Stomach (tissue), 9 donors: Measurements from ENCODE around the gene P2RY13. TPM values are rescaled to one million over a fixed set of nuclear protein-coding genes. Genes with fewer than 3 reads are reported as not detected.

Experiments used
- DNase-seq, 2 donors: peaks; one replicate each; pipeline versions ENCODE4 v3.0.0 to v3.0.0-alpha.2; 2013 to 2019
- H3K27ac ChIP-seq, 5 donors: fragments of 200-600 bp in 4 of 5; sonication (generic) in 4 of 5; one replicate each; pipeline ENCODE4 v1.5.1; 2013 to 2019; ENCODE audit warnings: mild to moderate bottlenecking in 1 of 5, moderate library complexity in 1 of 5
- H3K27me3 ChIP-seq, 3 donors: fragments of 200-600 bp; sonication (generic); one replicate each; pipeline ENCODE4 v1.5.1; 2017 to 2019; ENCODE audit warnings: mixed run types in 1 of 3
- H3K36me3 ChIP-seq, 4 donors: fragments of 200-600 bp; sonication (generic); 1 replicate in 3 of 4; 2 replicates in 1 of 4; pipeline ENCODE4 v1.5.1; 2016 to 2019
- H3K4me1 ChIP-seq, 4 donors: fragments of 200-600 bp; sonication (generic); one replicate each; pipeline ENCODE4 v1.5.1; 2016 to 2019
- H3K4me3 ChIP-seq, 4 donors: fragments of 200-600 bp; sonication (generic) in 3 of 4; one replicate each; pipeline ENCODE4 v1.5.1; 2016 to 2019; ENCODE audit warnings: mild to moderate bottlenecking in 1 of 4
- H3K9me3 ChIP-seq, 4 donors: fragments of 200-600 bp; sonication (generic); one replicate each; pipeline ENCODE4 v1.5.1; 2016 to 2019
- EP300 ChIP-seq: sonication (generic); formaldehyde crosslinking; IDR thresholded peaks from one replicate; pipeline ENCODE4 v1.6.1; 2017; ENCODE audit warnings: antibody characterized with exemption
- POLR2A ChIP-seq, 4 donors: fragments of 450-650 bp; IDR thresholded peaks; one replicate each; pipeline ENCODE4 v1.6.1; 2016; ENCODE audit warnings: antibody characterized with exemption in 4 of 4, control low read depth in 2 of 4, mild to moderate bottlenecking in 1 of 4, moderate library complexity in 1 of 4
- POLR2AphosphoS5 ChIP-seq, 3 donors: sonication (generic); formaldehyde crosslinking; IDR thresholded peaks; one replicate each; pipeline ENCODE4 v1.6.1; 2016; ENCODE audit warnings: antibody characterized with exemption in 3 of 3
- WGBS, 5 donors: extraction: QIAGEN DNeasy Blood & Tissue Kit in 3 of 5; methylation state at CpG; one replicate each; pipeline versions ENCODE4 v1.1.5 to v1.1.7; 2013 to 2018; 5-methylcytosine and 5-hydroxymethylcytosine counted together
- intact Hi-C: fragments of 100-400 bp; cut with DNase I; formaldehyde crosslinking; loops from one replicate; pipeline ENCODE4 v1.15.1; 2023; ENCODE audit warnings: low total_unique reads
- polyA plus RNA-seq, 3 donors: library from polyadenylated mRNA; stranded (reverse); fragments of 200-250 nt; gene quantifications; one replicate each; pipeline ENCODE4 v1.2.3, GENCODE V29; 2013
- total RNA-seq, 5 donors: library from RNA; depleted of rRNA; stranded (reverse); fragments of >200 nt; gene quantifications; one replicate each; pipeline versions ENCODE4 v1.1.0 to v1.2.3, GENCODE V29; 2014 to 2016
- TF ChIP-seq, protein P1 (sequence below), 7 experiments: fragments of 450-650 bp in 4 of 7; fragments of 200-600 bp in 3 of 7; sonication (generic) in 3 of 7; IDR thresholded peaks; one replicate each; pipeline ENCODE4 v1.5.1; 2016 to 2019; ENCODE audit warnings: antibody characterized with exemption in 7 of 7, control low read depth in 2 of 7, mild to moderate bottlenecking in 1 of 7
- donor health status: healthy with polysubstance abuse.
- donor health status: Bipolar disorder and iron deficiency.
- donor health status: healthy.

P2RY13 gene
- total and polyA plus RNA-seq, 8 donors, result 0.38 to 1.9 (median 0.88) TPM; not detected in 2

DNA sequence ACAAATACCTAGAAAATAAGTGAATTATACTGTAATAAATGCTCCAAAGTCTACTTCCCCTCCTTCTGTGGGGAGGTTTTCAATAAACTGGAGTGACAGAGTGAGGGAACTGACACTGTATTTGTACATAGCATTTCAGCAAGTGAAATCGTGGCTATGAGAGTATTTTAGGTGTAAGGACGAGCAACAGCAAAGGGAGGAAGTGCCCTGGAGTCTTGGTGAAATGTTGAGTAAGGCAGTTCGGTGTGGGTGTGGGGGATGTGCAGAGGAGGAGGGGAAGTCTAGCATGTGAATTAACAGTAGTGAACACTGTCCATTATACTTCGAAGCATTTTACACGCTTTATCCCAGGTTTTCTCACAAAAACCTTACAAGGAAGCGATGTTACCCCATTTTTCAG is 18.1 kb upstream of the P2RY13 start:
- DNase-seq, result peak in 1 of 2 donors; percentile 18

DNA sequence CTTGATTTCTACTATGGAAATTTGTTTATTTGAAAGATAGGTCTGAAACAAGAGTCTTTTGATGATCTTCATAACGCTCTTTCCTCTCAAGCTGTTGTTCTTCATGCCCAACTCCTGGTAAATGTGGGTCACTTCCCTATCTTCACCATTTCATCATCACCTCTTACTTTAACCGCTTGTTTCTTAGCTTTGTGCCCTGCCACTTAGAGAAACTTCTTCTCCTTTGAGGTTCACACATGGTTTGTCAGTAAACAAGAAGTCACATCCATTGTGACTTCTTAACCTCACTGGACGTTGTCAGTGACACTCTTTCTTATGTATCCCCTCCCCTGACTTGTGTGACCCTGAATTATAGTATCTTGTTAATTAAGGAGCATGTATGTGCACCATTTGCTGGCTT is 16.9 kb upstream of the P2RY13 start:
- no peaks in the 10 kb centered on the region for H3K9me3 ChIP-seq
- no peak for TF ChIP-seq EP300
- no peak for TF ChIP-seq POLR2A (IDR thresholded peaks at IDR 0.05)
- TF ChIP-seq, protein P1, sequence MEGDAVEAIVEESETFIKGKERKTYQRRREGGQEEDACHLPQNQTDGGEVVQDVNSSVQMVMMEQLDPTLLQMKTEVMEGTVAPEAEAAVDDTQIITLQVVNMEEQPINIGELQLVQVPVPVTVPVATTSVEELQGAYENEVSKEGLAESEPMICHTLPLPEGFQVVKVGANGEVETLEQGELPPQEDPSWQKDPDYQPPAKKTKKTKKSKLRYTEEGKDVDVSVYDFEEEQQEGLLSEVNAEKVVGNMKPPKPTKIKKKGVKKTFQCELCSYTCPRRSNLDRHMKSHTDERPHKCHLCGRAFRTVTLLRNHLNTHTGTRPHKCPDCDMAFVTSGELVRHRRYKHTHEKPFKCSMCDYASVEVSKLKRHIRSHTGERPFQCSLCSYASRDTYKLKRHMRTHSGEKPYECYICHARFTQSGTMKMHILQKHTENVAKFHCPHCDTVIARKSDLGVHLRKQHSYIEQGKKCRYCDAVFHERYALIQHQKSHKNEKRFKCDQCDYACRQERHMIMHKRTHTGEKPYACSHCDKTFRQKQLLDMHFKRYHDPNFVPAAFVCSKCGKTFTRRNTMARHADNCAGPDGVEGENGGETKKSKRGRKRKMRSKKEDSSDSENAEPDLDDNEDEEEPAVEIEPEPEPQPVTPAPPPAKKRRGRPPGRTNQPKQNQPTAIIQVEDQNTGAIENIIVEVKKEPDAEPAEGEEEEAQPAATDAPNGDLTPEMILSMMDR (IDR thresholded peaks at IDR 0.05), result no peak
- TF ChIP-seq POLR2AphosphoS5 (IDR thresholded peaks at IDR 0.05), result no peak
- 58 to 79% (median 74%) methylated on average over 3 of the region's 3 CpGs for WGBS, 5 donors
- no peak for DNase-seq
- H3K36me3 ChIP-seq, result no peaks in the 10 kb centered on the region
- no peaks in the 10 kb centered on the region for H3K27me3 ChIP-seq
- peak overlapping the region in 2 of 5 donors; percentile 47 to 72 for H3K27ac ChIP-seq
- peaks cover 0 to 7% (median 0%) of the 10 kb centered on the region in 4 donors for H3K4me1 ChIP-seq
- intact Hi-C loops, result no loop called here
- no peak overlapping the region for H3K4me3 ChIP-seq

More for the DNA sequence above, 18.1 kb upstream of the P2RY13 start:
- Histone ChIP-seq H3K27me3 (no peaks in the 10 kb centered on the region), H3K36me3 (no peaks in the 10 kb centered on the region), H3K9me3 (no peaks in the 10 kb centered on the region), H3K4me3 (no peak overlapping the region), H3K27ac (peak overlapping the region in 2 of 5 donors; percentile 47 to 72), H3K4me1 (peaks cover 0 to 7% (median 0%) of the 10 kb centered on the region in 4 donors)
- intact Hi-C loops, result no loop called here
- no peak for TF ChIP-seq POLR2A (IDR thresholded peaks at IDR 0.05)
- 75 to 80% (median 78%) methylated on average over 6 of the region's 6 CpGs for WGBS, 5 donors

DNA sequence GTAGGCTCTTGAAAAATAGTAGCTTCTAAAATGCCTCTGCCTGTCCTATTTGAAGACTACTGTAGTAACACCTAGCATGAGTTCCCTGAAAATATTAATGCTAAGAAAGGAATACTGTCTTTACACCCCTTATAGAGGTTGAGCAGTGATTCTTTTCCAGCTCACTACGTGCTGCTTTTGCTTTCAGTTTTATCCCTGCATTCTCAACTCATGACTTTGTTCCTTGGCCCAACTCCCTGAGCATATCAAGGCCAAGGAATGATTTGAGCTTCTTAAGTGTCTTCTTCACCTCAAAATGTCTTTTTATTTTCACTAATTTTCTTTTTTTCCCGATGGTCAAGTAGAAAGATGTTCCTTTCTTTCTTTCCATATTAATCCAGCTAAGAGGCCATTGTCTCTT is 16.5 kb upstream of the P2RY13 start:
- Histone ChIP-seq H3K27me3 (no peaks in the 10 kb centered on the region), H3K4me3 (peak overlapping the region in 1 of 4 donors; percentile 13), H3K27ac (peak overlapping the region in 3 of 5 donors; percentile 18 to 72 (median 47)), H3K9me3 (no peaks in the 10 kb centered on the region), H3K36me3 (no peaks in the 10 kb centered on the region), H3K4me1 (peaks cover 0 to 7% (median 0%) of the 10 kb centered on the region in 4 donors)
- WGBS, 5 donors, result 42 to 69% (median 46%) methylated on average over 2 of the region's 2 CpGs
- TF ChIP-seq, protein P1 (IDR thresholded peaks at IDR 0.05), result no peak
- TF ChIP-seq EP300, result no peak
- TF ChIP-seq POLR2AphosphoS5 (IDR thresholded peaks at IDR 0.05), result no peak
- no peak for TF ChIP-seq POLR2A (IDR thresholded peaks at IDR 0.05)
- peak in 1 of 2 donors; percentile 65 for DNase-seq
- intact Hi-C loops, result no loop called here

DNA sequence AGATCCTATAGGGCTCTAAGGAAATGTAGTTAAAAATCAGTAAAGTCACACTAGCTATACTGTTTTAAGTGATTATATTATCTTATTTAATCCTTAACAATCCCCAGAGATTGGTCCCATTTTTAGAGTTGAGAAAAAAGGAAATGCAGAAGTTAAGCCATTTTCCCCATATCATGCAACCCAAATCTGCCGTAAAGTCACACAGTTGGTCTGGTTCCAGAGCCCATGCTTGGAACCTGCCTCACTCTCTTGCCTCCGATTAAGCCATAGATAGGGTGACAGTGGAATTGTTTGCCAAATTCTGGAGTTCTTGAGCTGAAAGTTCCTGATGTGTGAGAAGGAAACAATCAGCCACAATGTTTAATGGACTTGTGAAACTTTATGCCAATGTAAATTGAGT is 2.3 kb upstream of the P2RY13 start:
- Histone ChIP-seq H3K36me3 (no peaks in the 10 kb centered on the region), H3K4me1 (peaks cover 0 to 17% (median 0%) of the 10 kb centered on the region in 4 donors), H3K4me3 (no peak overlapping the region), H3K9me3 (no peaks in the 10 kb centered on the region), H3K27me3 (no peaks in the 10 kb centered on the region), H3K27ac (peak overlapping the region in 1 of 5 donors; percentile 52)
- 32 to 55% (median 48%) methylated on average over 2 of the region's 2 CpGs for WGBS, 5 donors
- TF ChIP-seq, protein P1 (IDR thresholded peaks at IDR 0.05), result no peak
- TF ChIP-seq POLR2AphosphoS5 (IDR thresholded peaks at IDR 0.05) (no peak), POLR2A (IDR thresholded peaks at IDR 0.05) (no peak), EP300 (no peak)
- no peak for DNase-seq
- intact Hi-C loops, result no loop called here

DNA sequence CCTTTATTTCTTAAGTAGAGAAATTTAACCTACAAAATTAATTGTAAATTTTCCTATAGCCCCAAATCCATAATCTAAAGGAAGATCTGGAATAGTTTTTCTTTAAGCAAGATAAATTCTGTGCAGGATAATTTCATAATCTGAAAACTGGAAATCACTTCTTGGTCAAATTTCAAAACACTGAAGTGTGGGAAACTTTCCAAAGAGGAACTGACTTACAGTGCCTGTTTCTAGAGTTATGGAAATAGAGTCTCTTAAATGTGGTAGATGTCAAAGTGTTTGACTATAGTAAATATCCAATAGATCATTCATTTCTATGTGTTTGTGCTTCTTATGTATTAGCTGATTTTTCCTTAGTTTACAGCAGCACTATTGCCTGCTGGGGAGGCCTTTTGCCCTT is 1.6 kb upstream of the P2RY13 start:
- Histone ChIP-seq H3K9me3 (no peaks in the 10 kb centered on the region), H3K4me1 (peaks cover 0 to 17% (median 0%) of the 10 kb centered on the region in 4 donors), H3K36me3 (no peaks in the 10 kb centered on the region), H3K27me3 (no peaks in the 10 kb centered on the region), H3K27ac (peak overlapping the region in 1 of 5 donors; percentile 63), H3K4me3 (no peak overlapping the region)
- TF ChIP-seq, protein P1 (IDR thresholded peaks at IDR 0.05), result no peak
- no peak for TF ChIP-seq POLR2AphosphoS5 (IDR thresholded peaks at IDR 0.05)
- intact Hi-C loops, result no loop called here
- peak in 1 of 2 donors; percentile 8 for DNase-seq
